ENCODE data around the gene PAQR3.
A peak's percentile ranks its signal among the peaks of the same experiment; 100 is the strongest.
"Not testable (repeated sequence)": the region's sequence is repeated elsewhere in the genome, so short reads cannot be mapped to it uniquely, and the experiment has no call there.

Gene PAQR3

GRCh38 chr4:78923464-78924312 is 15.6 kb downstream of the PAQR3 start:
- no peak for DNase-seq

GRCh38 chr4:78922207-78922606 is 17.0 kb downstream of the PAQR3 start:
- no peak for DNase-seq

- no peak for DNase-seq
Observed at GRCh38 chr4:78910612-78911011, 28.6 kb downstream of the PAQR3 start.

GRCh38 chr4:78908974-78909373 is 30.3 kb downstream of the PAQR3 start:
- not testable (repeated sequence) for DNase-seq

- no peak for DNase-seq
Observed at GRCh38 chr4:78907638-78908037, 31.6 kb downstream of the PAQR3 start.

- no peak for DNase-seq
Observed at GRCh38 chr4:78904143-78904542, 35.1 kb downstream of the PAQR3 start.

GRCh38 chr4:78902298-78902697 is 36.9 kb downstream of the PAQR3 start:
- no peak for DNase-seq

- no peak for DNase-seq
Observed at GRCh38 chr4:78901882-78902281, 37.4 kb downstream of the PAQR3 start.

- DNase-seq = no peak
Observed at GRCh38 chr4:78899302-78899701, 39.9 kb downstream of the PAQR3 start.

- no peak for DNase-seq
Observed at GRCh38 chr4:78889955-78890354, 49.3 kb downstream of the PAQR3 start.

- DNase-seq = no peak
Observed at GRCh38 chr4:78885598-78885997, 53.6 kb downstream of the PAQR3 start.

- no peak for DNase-seq
Observed at GRCh38 chr4:78880874-78881492, 58.3 kb downstream of the PAQR3 start.

- no peak for DNase-seq
Observed at GRCh38 chr4:78878031-78878430, 61.2 kb downstream of the PAQR3 start.

GRCh38 chr4:78876568-78877320 is 62.5 kb downstream of the PAQR3 start:
- DNase-seq = no peak

GRCh38 chr4:78870056-78870455 is 69.2 kb downstream of the PAQR3 start:
- no peak for DNase-seq

- not testable (repeated sequence) for DNase-seq
Observed at GRCh38 chr4:78868712-78869111, 70.5 kb downstream of the PAQR3 start.

GRCh38 chr4:78865451-78865850 is 73.8 kb downstream of the PAQR3 start:
- DNase-seq = no peak

GRCh38 chr4:78864405-78865024 is 74.7 kb downstream of the PAQR3 start:
- peak; percentile 50 for DNase-seq

GRCh38 chr4:78863991-78864390 is 75.2 kb downstream of the PAQR3 start:
- no peak for DNase-seq

GRCh38 chr4:78863254-78863869 is 75.9 kb downstream of the PAQR3 start:
- DNase-seq = no peak

- no peak for DNase-seq
Observed at GRCh38 chr4:78862314-78862737, 76.9 kb downstream of the PAQR3 start.

All from NCI-H1048 (cell line).